Adrenal gland (tissue), 12 donors: ENCODE data around the gene NCKAP5L. TPM values are rescaled to one million over a fixed set of nuclear protein-coding genes. Genes with fewer than 3 reads are reported as not detected.

Experiments used
- DNase-seq, 7 donors: peaks; one replicate each; pipeline ENCODE4 v3.0.0-alpha.2; 2019 to 2020
- H3K27ac ChIP-seq, 5 donors: fragments of 200-600 bp; sonication (generic) in 4 of 5; 1 replicate in 3 of 5; 2 replicates in 2 of 5; pipeline versions ENCODE4 v1.5.1 to v1.8.0; 2016 to 2020; ENCODE audit warnings: mild to moderate bottlenecking in 1 of 5
- H3K27me3 ChIP-seq: fragments of 200-600 bp; 2 replicates; pipeline ENCODE4 v1.8.0; 2021
- H3K36me3 ChIP-seq, 2 donors: fragments of 200-600 bp; replicated peaks in 1 of 2; 1 replicate in 1 of 2; 2 replicates in 1 of 2; pipeline versions ENCODE4 v1.5.1 to v1.8.0; 2018 to 2022
- H3K4me1 ChIP-seq, 2 donors: fragments of 200-600 bp; replicated peaks in 1 of 2; 1 replicate in 1 of 2; 2 replicates in 1 of 2; pipeline versions ENCODE4 v1.5.1 to v1.8.0; 2018 to 2021
- H3K4me3 ChIP-seq, 4 donors: fragments of 200-600 bp; sonication (generic) in 3 of 4; one replicate each; pipeline ENCODE4 v1.5.1; 2016 to 2018
- H3K9me3 ChIP-seq, 3 donors: fragments of 200-600 bp; sonication (generic) in 1 of 3; replicated peaks in 1 of 3; 1 replicate in 2 of 3; 2 replicates in 1 of 3; pipeline versions ENCODE4 v1.5.1 to v1.8.0; 2016 to 2021
- CTCF ChIP-seq, 6 experiments: fragments of 450-650 bp in 4 of 6; fragments of 200-600 bp in 2 of 6; sonication (generic) in 1 of 6; IDR thresholded peaks; 1 replicate in 5 of 6; 2 replicates in 1 of 6; pipeline versions ENCODE4 v1.5.1 to v1.8.0; 2016 to 2021; ENCODE audit warnings: antibody characterized with exemption in 6 of 6, mild to moderate bottlenecking in 2 of 6, moderate library complexity in 1 of 6
- POLR2A ChIP-seq, 2 donors: fragments of 450-650 bp; IDR thresholded peaks; one replicate each; pipeline ENCODE4 v1.6.1; 2017; ENCODE audit warnings: antibody characterized with exemption in 2 of 2, mild to moderate bottlenecking in 2 of 2, moderate library complexity in 1 of 2
- WGBS, 4 donors: extraction: QIAGEN DNeasy Blood & Tissue Kit in 2 of 4; methylation state at CpG; one replicate each; pipeline versions ENCODE4 v1.1.5 to v1.1.7; 2013 to 2017; 5-methylcytosine and 5-hydroxymethylcytosine counted together
- intact Hi-C, 2 donors: fragments of 100-400 bp; cut with DNase I; formaldehyde crosslinking; loops; one replicate each; pipeline versions ENCODE4 v1.14.1 to v1.15.0; 2022 to 2023
- polyA plus RNA-seq, 3 donors: library from polyadenylated mRNA; stranded (reverse); fragments of 200-250 nt in 2 of 3; fragments of 350-450 nt in 1 of 3; fragmentation: Illumina TruSeq in 1 of 3; extraction: RNeasy Lipid Tissue Mini Kit (QIAGEN cat#74804) in 1 of 3; gene quantifications; one replicate each; pipeline ENCODE4 v1.2.3, GENCODE V29; 2013 to 2014
- total RNA-seq, 9 donors: library from RNA; depleted of rRNA in 4 of 9; stranded (reverse); fragments of >200 nt in 4 of 9; fragments of 120-200 nt in 1 of 9; fragmentation: NEBNext Ultra II Directional in 1 of 9; extraction: Animal tissue kit (Norgen Biotek cat#: 25700) in 1 of 9; gene quantifications; one replicate each; pipeline versions ENCODE4 v1.1.0 to v1.2.4, GENCODE V29; 2013 to 2023
- donor health status: healthy with polysubstance abuse.
- donor health status: Bipolar disorder and iron deficiency.
- donor health status: DM: yes; HTN: yes; CAD: no.
- donor health status: DM: no; HTN: no; CAD: no.
- donor health status: DM: no; HTN: no; CAD: no.
- donor health status: DM: yes; HTN: yes; CAD: no.

Gene NCKAP5L
- total and polyA plus RNA-seq, 12 donors, result 5.5 to 143 (median 38.4) TPM

- DNase-seq, result no peak
- Histone ChIP-seq H3K36me3 (peaks cover 0 to 63% of the 10 kb centered on the region in 2 donors), H3K9me3 (no peaks in the 10 kb centered on the region), H3K27ac (no peak overlapping the region), H3K4me3 (no peak overlapping the region), H3K4me1 (peaks cover 11 to 23% of the 10 kb centered on the region in 2 donors), H3K27me3 (no peaks in the 10 kb centered on the region)
- WGBS, 4 donors, result 93 to 96% (median 94%) methylated on average over 8 to 10 of the region's 10 CpGs
- intact Hi-C loops, result no loop called here
- no peak for TF ChIP-seq CTCF (IDR thresholded peaks at IDR 0.05)
These were observed 23.4 kb downstream of the NCKAP5L start for GRCh38 chr12:49804821-49805220.

GRCh38 chr12:49803693-49804450 is 24.3 kb downstream of the NCKAP5L start:
- intact Hi-C loops, result no loop called here
- WGBS, 4 donors, result 55 to 83% (median 79%) methylated on average over 8 to 12 of the region's 12 CpGs

GRCh38 chr12:49801141-49802063 is 26.8 kb downstream of the NCKAP5L start:
- no peak for DNase-seq
- peak overlapping the region in 2 of 5 donors; percentile 34 to 53 for H3K27ac ChIP-seq
- H3K9me3 ChIP-seq, result no peaks in the 10 kb centered on the region
- H3K4me1 ChIP-seq, result peaks cover 0 to 7% of the 10 kb centered on the region in 2 donors
- H3K27me3 ChIP-seq, result no peaks in the 10 kb centered on the region
- no peak for TF ChIP-seq POLR2A (IDR thresholded peaks at IDR 0.05)
- no peak for TF ChIP-seq CTCF (IDR thresholded peaks at IDR 0.05)
- intact Hi-C loops, result no loop called here
- H3K36me3 ChIP-seq, result peaks cover 0 to 97% of the 10 kb centered on the region in 2 donors
- 84 to 94% (median 88%) methylated on average over 15 to 17 of the region's 17 CpGs for WGBS, 4 donors
- H3K4me3 ChIP-seq, result no peak overlapping the region

More at GRCh38 chr12:49803693-49804450, 24.3 kb downstream of the NCKAP5L start:
- TF ChIP-seq POLR2A (IDR thresholded peaks at IDR 0.05) (no peak), CTCF (IDR thresholded peaks at IDR 0.05) (no peak)
- DNase-seq, result no peak
- Histone ChIP-seq H3K27ac (no peak overlapping the region), H3K27me3 (no peaks in the 10 kb centered on the region), H3K4me1 (peaks cover 6 to 13% of the 10 kb centered on the region in 2 donors), H3K4me3 (no peak overlapping the region), H3K9me3 (no peaks in the 10 kb centered on the region), H3K36me3 (peaks cover 0 to 72% of the 10 kb centered on the region in 2 donors)
